SK-N-MC (cell line): Measurements from ENCODE around the gene PLP2.
"Not testable (repeated sequence)": the region's sequence is repeated elsewhere in the genome, so short reads cannot be mapped to it uniquely, and the experiment has no call there.

ENCODE experiments used
- DNase-seq: peaks from one replicate; pipeline ENCODE4 v3.0.0-alpha.2; 2011; ENCODE audit warnings: low read depth, low spot score
- H3K27ac ChIP-seq: fragments of 200-600 bp; sonication (generic); 2 replicates; pipeline ENCODE4 v1.5.1; 2016; ENCODE audit warnings: mixed run types
- H3K36me3 ChIP-seq: fragments of 200-600 bp; sonication (generic); 2 replicates; pipeline ENCODE4 v1.6.1; 2017; ENCODE audit warnings: antibody characterized with exemption, low read length, mixed read lengths; ENCODE audit not compliant: insufficient read depth
- H3K4me3 ChIP-seq: fragments of 200-600 bp; sonication (generic); 2 replicates; pipeline ENCODE4 v1.5.1; 2016
- H3K9ac ChIP-seq: fragments of 200-600 bp; sonication (generic); 2 replicates; pipeline ENCODE4 v1.8.0; 2017; ENCODE audit warnings: mixed run types, mixed read lengths; ENCODE audit not compliant: insufficient read length
- H3K9me3 ChIP-seq: fragments of 200-600 bp; sonication (generic); 2 replicates; pipeline ENCODE4 v1.6.1; 2017; ENCODE audit warnings: low read depth, mild to moderate bottlenecking, antibody characterized with exemption, low read length, moderate library complexity, mixed read lengths
- EZH2 ChIP-seq: fragments of 200-600 bp; sonication (generic); IDR thresholded peaks from one replicate; pipeline ENCODE4 v1.6.1; 2017; ENCODE audit warnings: antibody characterized with exemption
- FOXP2 ChIP-seq: optimal IDR thresholded peaks from 2 replicates; pipeline ENCODE3; 2011; ENCODE audit warnings: mild to moderate bottlenecking, moderate library complexity; ENCODE audit not compliant: insufficient read depth; ENCODE audit errors: extremely low read length, control extremely low read depth
- POLR2AphosphoS5 ChIP-seq: IDR thresholded peaks from 2 replicates; pipeline ENCODE4 v1.6.1; 2012; ENCODE audit warnings: mild to moderate bottlenecking, low read depth, low read length, borderline replicate concordance

PLP2 gene

GRCh38 chrX:49171752-49172279, at the start of gene PLP2:
PLP2 (plus strand) TSS chrX:49171898; CDS start chrX:49172001, 103 bp downstream.
- Histone ChIP-seq H3K9me3 (no peaks in the 10 kb centered on the region), H3K9ac (peak within 1 kb of the TSS; percentile 75), H3K27ac (peak within 1 kb of the TSS; percentile 57; the same call in 1 of the 2 replicates), H3K36me3 (peaks cover 14% of the 10 kb centered on the region; the same call in 1 of the 2 replicates), H3K4me3 (peak within 1 kb of the TSS; percentile 82)
- no peak for DNase-seq
- TF ChIP-seq POLR2AphosphoS5 (peak; percentile 48; the same call in 1 of the 2 replicates), FOXP2 (no peak), EZH2 (no peak)

GRCh38 chrX:49122499-49122898, 49.2 kb upstream of the PLP2 start:
- peak overlapping the region; percentile 94 for H3K9ac ChIP-seq
- TF ChIP-seq POLR2AphosphoS5 (no peak), EZH2 (no peak), FOXP2 (no peak)
- no peak for DNase-seq

GRCh38 chrX:49127742-49128258, 43.9 kb upstream of the PLP2 start:
- H3K27ac ChIP-seq, DNase-seq: not testable (repeated sequence)

More at GRCh38 chrX:49122499-49122898, 49.2 kb upstream of the PLP2 start:
- Histone ChIP-seq H3K9me3 (no peaks in the 10 kb centered on the region; the same call in 1 of the 2 replicates), H3K36me3 (no peaks in the 10 kb centered on the region; the same call in 1 of the 2 replicates), H3K4me3 (peak overlapping the region; percentile 87), H3K27ac (no peak overlapping the region)

GRCh38 chrX:49129427-49129826, 42.3 kb upstream of the PLP2 start:
- H3K9ac ChIP-seq = no peak overlapping the region
- H3K4me3 ChIP-seq = no peak overlapping the region
- H3K36me3 ChIP-seq = no peaks in the 10 kb centered on the region
- no peak for TF ChIP-seq EZH2
- TF ChIP-seq FOXP2 = no peak
- no peak for TF ChIP-seq POLR2AphosphoS5
- no peak for DNase-seq
- H3K27ac ChIP-seq = no peak overlapping the region
- H3K9me3 ChIP-seq = no peaks in the 10 kb centered on the region

More at GRCh38 chrX:49127742-49128258, 43.9 kb upstream of the PLP2 start:
- not testable (repeated sequence) for H3K36me3 ChIP-seq, H3K9me3 ChIP-seq, H3K9ac ChIP-seq, H3K4me3 ChIP-seq

GRCh38 chrX:49132275-49132674, 39.4 kb upstream of the PLP2 start:
- H3K4me3 ChIP-seq, H3K36me3 ChIP-seq, DNase-seq, H3K9ac ChIP-seq, H3K9me3 ChIP-seq, H3K27ac ChIP-seq: not testable (repeated sequence)

- Histone ChIP-seq H3K27ac (no peak overlapping the region), H3K4me3 (no peak overlapping the region), H3K9ac (no peak overlapping the region), H3K36me3 (no peaks in the 10 kb centered on the region), H3K9me3 (no peaks in the 10 kb centered on the region)
- no peak for TF ChIP-seq EZH2
- no peak for TF ChIP-seq FOXP2
- no peak for TF ChIP-seq POLR2AphosphoS5
- no peak for DNase-seq
These were observed 37.9 kb upstream of the PLP2 start for GRCh38 chrX:49133759-49134158.

- no peak overlapping the region for H3K9ac ChIP-seq
- TF ChIP-seq FOXP2 (no peak), EZH2 (no peak), POLR2AphosphoS5 (no peak)
- H3K9me3 ChIP-seq = no peaks in the 10 kb centered on the region
- DNase-seq = no peak
- no peak overlapping the region for H3K27ac ChIP-seq
- no peaks in the 10 kb centered on the region for H3K36me3 ChIP-seq
- H3K4me3 ChIP-seq = no peak overlapping the region
These were observed 34.2 kb upstream of the PLP2 start for GRCh38 chrX:49137492-49137891.

GRCh38 chrX:49139713-49140112, 32.0 kb upstream of the PLP2 start:
- TF ChIP-seq POLR2AphosphoS5 = no peak
- TF ChIP-seq EZH2 = no peak
- TF ChIP-seq FOXP2 = no peak
- no peak for DNase-seq
- Histone ChIP-seq H3K27ac (no peak overlapping the region), H3K36me3 (no peaks in the 10 kb centered on the region), H3K9me3 (no peaks in the 10 kb centered on the region), H3K4me3 (no peak overlapping the region), H3K9ac (no peak overlapping the region)

- H3K36me3 ChIP-seq, DNase-seq, H3K4me3 ChIP-seq, H3K9me3 ChIP-seq, H3K9ac ChIP-seq, H3K27ac ChIP-seq: not testable (repeated sequence)
These were observed 29.4 kb upstream of the PLP2 start for GRCh38 chrX:49142264-49142663.

- H3K36me3 ChIP-seq, H3K4me3 ChIP-seq, H3K27ac ChIP-seq, DNase-seq, H3K9ac ChIP-seq, H3K9me3 ChIP-seq: not testable (repeated sequence)
These were observed 28.5 kb upstream of the PLP2 start for GRCh38 chrX:49143154-49143553.
